HCT116 (cell line): ENCODE data around the gene GABRR3. TPM values are rescaled to one million over a fixed set of nuclear protein-coding genes. Genes with fewer than 3 reads are reported as not detected.

ENCODE experiments used
- ATAC-seq: fragments of 200-7000 bp; cut with Tn5 transposase; 2 replicates; pipeline ENCODE4 v1.9.1; 2020; ENCODE audit warnings: mild to moderate bottlenecking, moderate library complexity
- BruUV-seq: library from RNA; stranded (reverse); fragments of 400-500 nt; replicated peaks from 2 replicates; lab custom pipeline; 2021; lab: Mats Ljungman, UMichigan
- CTCF ChIA-PET: fragments of 300-600 bp; sonication (Branson Sonifier 250); formaldehyde crosslinking; loops from one replicate; lab custom pipeline; 2021; ENCODE audit warnings: antibody characterized with exemption; lab: Charles Lee
- POLR2A ChIA-PET: fragments of 300-600, 350-600 bp; sonication (Branson Sonifier 250); formaldehyde crosslinking; loops from one replicate; lab custom pipeline; 2021; ENCODE audit warnings: antibody characterized with exemption; lab: Charles Lee
- RAD21 ChIA-PET, 2 experiments: fragments of 300-600 bp; sonication (Branson Sonifier 250); formaldehyde crosslinking; loops; one replicate each; lab custom pipeline; 2023; ENCODE audit warnings: low total read pairs in 2 of 2; ENCODE audit not compliant: uncharacterized antibody in 2 of 2, unreplicated experiment in 2 of 2, low non-redundant PET in 1 of 2; lab: Charles Lee
- DNase-seq: peaks from one replicate; pipeline ENCODE4 v3.0.0-alpha.2; 2010; ENCODE audit warnings: low read depth, low spot score
- H2AFZ ChIP-seq: fragments of 200-600 bp; shearing (Covaris generic), sonication (generic); 2 replicates; pipeline ENCODE4 v1.6.1; 2017; ENCODE audit warnings: low read depth, mixed run types, mixed read lengths, antibody characterized with exemption, low read length; ENCODE audit not compliant: poor library complexity, severe bottlenecking
- H3K27ac ChIP-seq: 2 replicates; pipeline ENCODE4 v1.5.1; 2012; ENCODE audit warnings: low read depth, low read length
- H3K27me3 ChIP-seq: fragments of 200-600 bp; sonication (generic); 2 replicates; pipeline ENCODE4 v1.6.1; 2016; ENCODE audit warnings: mixed run types, low read length, mixed read lengths; ENCODE audit not compliant: insufficient read depth
- H3K36me3 ChIP-seq, 2 experiments: fragments of 200-500 bp in 1 of 2; fragments of 200-600 bp in 1 of 2; sonication (Bioruptor generic) in 1 of 2; sonication (generic) in 1 of 2; 2 replicates each; pipeline versions ENCODE4 v1.5.1 to v1.6.1; 2014 to 2016; ENCODE audit warnings: low read length in 2 of 2, inconsistent platforms in 1 of 2, mixed read lengths in 1 of 2, mixed run types in 1 of 2; ENCODE audit not compliant: insufficient read depth in 2 of 2, control insufficient read depth in 1 of 2
- H3K4me1 ChIP-seq, 2 experiments: fragments of 200-600 bp in 1 of 2; sonication (generic) in 1 of 2; 2 replicates each; pipeline versions ENCODE4 v1.5.1 to v1.6.1; 2012 to 2017; ENCODE audit warnings: low read length in 2 of 2, inconsistent platforms in 1 of 2, mild to moderate bottlenecking in 1 of 2, mixed read lengths in 1 of 2, mixed run types in 1 of 2, moderate library complexity in 1 of 2; ENCODE audit not compliant: insufficient read depth in 2 of 2, control insufficient read depth in 1 of 2
- H3K4me2 ChIP-seq: fragments of 200-600 bp; sonication (generic); 2 replicates; pipeline ENCODE4 v1.6.1; 2017; ENCODE audit warnings: mixed run types, low read length, mixed read lengths
- H3K4me3 ChIP-seq, 2 experiments: fragments of 200-600 bp in 1 of 2; sonication (generic) in 1 of 2; replicated peaks in 1 of 2; 2 replicates each; pipeline ENCODE4 v1.5.1; 2011 to 2016; ENCODE audit warnings: low read length in 2 of 2, control low read depth in 1 of 2, low read depth in 1 of 2, mild to moderate bottlenecking in 1 of 2, mixed read lengths in 1 of 2, mixed run types in 1 of 2
- H3K79me2 ChIP-seq: fragments of 200-600 bp; sonication (generic); 2 replicates; pipeline ENCODE4 v1.6.1; 2017; ENCODE audit warnings: mild to moderate bottlenecking, mixed run types, low read length, moderate library complexity, mixed read lengths; ENCODE audit not compliant: insufficient read depth
- H3K9ac ChIP-seq: fragments of 200-600 bp; sonication (generic); 2 replicates; pipeline ENCODE4 v1.6.1; 2016; ENCODE audit warnings: low read length, mixed read lengths
- H3K9me2 ChIP-seq: fragments of 200-600 bp; sonication (generic), shearing (Covaris generic); 2 replicates; pipeline ENCODE4 v1.6.1; 2017; ENCODE audit warnings: mixed run types, mild to moderate bottlenecking, moderate library complexity; ENCODE audit not compliant: insufficient read depth
- H3K9me3 ChIP-seq, 2 experiments: fragments of 200-500 bp in 1 of 2; fragments of 200-600 bp in 1 of 2; sonication (Bioruptor generic) in 1 of 2; sonication (generic) in 1 of 2; 2 replicates each; pipeline ENCODE4 v1.6.1; 2014 to 2017; ENCODE audit warnings: low read length in 2 of 2, mixed read lengths in 2 of 2, inconsistent platforms in 1 of 2, low read depth in 1 of 2, mild to moderate bottlenecking in 1 of 2, mixed run types in 1 of 2, moderate library complexity in 1 of 2; ENCODE audit not compliant: control insufficient read depth in 1 of 2, insufficient read depth in 1 of 2
- H4K20me1 ChIP-seq: fragments of 200-600 bp; sonication (generic), shearing (Covaris generic); 2 replicates; pipeline ENCODE4 v1.6.1; 2017; ENCODE audit warnings: mixed run types, mild to moderate bottlenecking, moderate library complexity; ENCODE audit not compliant: insufficient read depth
- ATF3 ChIP-seq: IDR thresholded peaks from 2 replicates; pipeline ENCODE4 v1.6.1; 2012
- CBX3 ChIP-seq: IDR thresholded peaks from 2 replicates; pipeline ENCODE4 v1.6.1; 2012; ENCODE audit warnings: low read depth
- CEBPB ChIP-seq: IDR thresholded peaks from 2 replicates; pipeline ENCODE4 v1.6.1; 2012; ENCODE audit warnings: low read depth
- CTCF ChIP-seq, 3 experiments: fragments of 200-600 bp in 1 of 3; sonication (generic) in 1 of 3; IDR thresholded peaks in 2 of 3; conservative IDR thresholded peaks in 1 of 3; 2 replicates each; pipeline ENCODE4 v1.5.1; 2012 to 2017; ENCODE audit warnings: low read depth in 2 of 3, low read length in 2 of 3, antibody characterized with exemption in 1 of 3, borderline replicate concordance in 1 of 3, control low read depth in 1 of 3, mild to moderate bottlenecking in 1 of 3, mixed read lengths in 1 of 3, mixed run types in 1 of 3, moderate library complexity in 1 of 3; ENCODE audit not compliant: insufficient read depth in 1 of 3
- EGR1 ChIP-seq: IDR thresholded peaks from 2 replicates; pipeline ENCODE4 v1.6.1; 2012; ENCODE audit warnings: low read depth
- ELF1 ChIP-seq: IDR thresholded peaks from 2 replicates; pipeline ENCODE4 v1.6.1; 2012; ENCODE audit warnings: low read depth, borderline replicate concordance
- EZH2 ChIP-seq: fragments of 200-600 bp; sonication (generic); IDR thresholded peaks from 2 replicates; pipeline ENCODE4 v1.6.1; 2017; ENCODE audit warnings: antibody characterized with exemption, mixed run types
- EZH2phosphoT487 ChIP-seq: fragments of 200-600 bp; IDR thresholded peaks from 2 replicates; pipeline ENCODE4 v1.6.1; 2018; ENCODE audit warnings: antibody characterized with exemption, borderline replicate concordance
- FOSL1 ChIP-seq: IDR thresholded peaks from 2 replicates; pipeline ENCODE4 v1.6.1; 2012; ENCODE audit warnings: low read depth
- JUND ChIP-seq: IDR thresholded peaks from 2 replicates; pipeline ENCODE4 v1.6.1; 2012
- POLR2AphosphoS5 ChIP-seq: IDR thresholded peaks from 2 replicates; pipeline ENCODE4 v1.6.1; 2011; ENCODE audit warnings: mild to moderate bottlenecking, low read depth, low read length, moderate library complexity
- RAD21 ChIP-seq: IDR thresholded peaks from 2 replicates; pipeline ENCODE4 v1.6.1; 2012; ENCODE audit warnings: low read depth, mild to moderate bottlenecking
- REST ChIP-seq: IDR thresholded peaks from 2 replicates; pipeline ENCODE4 v1.6.1; 2012; ENCODE audit warnings: low read depth
- SRF ChIP-seq: IDR thresholded peaks from 2 replicates; pipeline ENCODE4 v1.6.1; 2012; ENCODE audit warnings: low read depth
- YY1 ChIP-seq: IDR thresholded peaks from 2 replicates; pipeline ENCODE4 v1.6.1; 2011; ENCODE audit warnings: low read length, low read depth, moderate library complexity, mild to moderate bottlenecking; ENCODE audit not compliant: insufficient replicate concordance; ENCODE audit errors: extremely low read depth
- ZBTB33 ChIP-seq: IDR thresholded peaks from 2 replicates; pipeline ENCODE4 v1.6.1; 2011; ENCODE audit warnings: mild to moderate bottlenecking, low read length, moderate library complexity; ENCODE audit not compliant: insufficient replicate concordance; ENCODE audit errors: extremely low read depth
- ZNF274 ChIP-seq: fragments of 200-500 bp; sonication (Bioruptor generic); IDR thresholded peaks from 2 replicates; pipeline ENCODE4 v1.6.1; 2014; ENCODE audit warnings: mild to moderate bottlenecking, low read depth, low read length, inconsistent platforms
- intact Hi-C: fragments of 100-400 bp; cut with micrococcal nuclease; formaldehyde crosslinking; loops from 2 replicates; pipeline ENCODE4 v1.10.0; 2022
- total RNA-seq: library from RNA; stranded (reverse); gene quantifications from one replicate; pipeline ENCODE4 v1.2.1, GENCODE V29; 2021; ENCODE audit not compliant: unreplicated experiment

Gene GABRR3
- total RNA-seq, 1 experiment from 2014 or later = not detected

GRCh38 chr3:97940034-97940433, 95.1 kb downstream of the GABRR3 start:
- DNase-seq (peak; percentile 0), ATAC-seq (no peak)
- RAD21 ChIA-PET = no interaction called here
- Histone ChIP-seq H3K4me3 (no peak overlapping the region), H3K36me3 (peaks cover 21 to 30% of the 10 kb centered on the region in 2 experiments), H3K4me1 (no peaks in the 10 kb centered on the region), H3K9me3 (no peaks in the 10 kb centered on the region), H3K9ac (no peak overlapping the region), H2AFZ (no peak overlapping the region), H3K27ac (no peak overlapping the region), H3K27me3 (no peaks in the 10 kb centered on the region), H3K79me2 (no peaks in the 10 kb centered on the region), H4K20me1 (no peaks in the 10 kb centered on the region), H3K9me2 (no peaks in the 10 kb centered on the region), H3K4me2 (no peak overlapping the region)
- no peak for TF ChIP-seq RAD21
- TF ChIP-seq CBX3 = no peak
- TF ChIP-seq EZH2phosphoT487 = no peak
- no peak for TF ChIP-seq REST
- no peak for TF ChIP-seq ZBTB33
- no peak for TF ChIP-seq POLR2AphosphoS5
- no peak for TF ChIP-seq FOSL1
- TF ChIP-seq JUND = no peak
- no peak for TF ChIP-seq EZH2
- no peak for TF ChIP-seq SRF
- no peak; a peak in 1 of 6 replicates for TF ChIP-seq CTCF (IDR thresholded peaks at IDR 0.05 in 2 of 3, conservative IDR thresholded peaks at IDR 0.05 in 1 of 3; ENCODE audit: borderline replicate concordance in 1 of 3, insufficient read depth in 1 of 3, low read depth in 2 of 3, low read length in 2 of 3)
- TF ChIP-seq EGR1 = no peak
- no peak for TF ChIP-seq YY1
- no peak for TF ChIP-seq ZNF274
- TF ChIP-seq ATF3 = no peak
- no peak for TF ChIP-seq ELF1
- TF ChIP-seq CEBPB = no peak
- intact Hi-C loops = no loop called here
- POLR2A ChIA-PET = no interaction called here
- BruUV-seq = no TSS peak
- CTCF ChIA-PET = no interaction called here
